ENCODE data around the gene PLEKHH1.
"Not testable (repeated sequence)": the region's sequence is repeated elsewhere in the genome, so short reads cannot be mapped to it uniquely, and the experiment has no call there.

Gene PLEKHH1

GRCh38 chr14:67622675-67623074, 89.6 kb downstream of the PLEKHH1 start:
- DNase-seq (ENCODE audit: low read depth, low spot score): peak; percentile 73

GRCh38 chr14:67623114-67623513, 90.0 kb downstream of the PLEKHH1 start:
- peak; percentile 12 for DNase-seq (ENCODE audit: low read depth, low spot score)

- not testable (repeated sequence) for DNase-seq (ENCODE audit: low read depth, low spot score)
These were observed 93.0 kb downstream of the PLEKHH1 start for GRCh38 chr14:67626131-67626530.

- DNase-seq (ENCODE audit: low read depth, low spot score): no peak
These were observed 94.4 kb downstream of the PLEKHH1 start for GRCh38 chr14:67627519-67627918.

GRCh38 chr14:67630186-67630585, 97.1 kb downstream of the PLEKHH1 start:
- no peak for DNase-seq (ENCODE audit: low read depth, low spot score)

GRCh38 chr14:67630938-67631337, 97.8 kb downstream of the PLEKHH1 start:
- no peak for DNase-seq (ENCODE audit: low read depth, low spot score)

- no peak for DNase-seq (ENCODE audit: low read depth, low spot score)
These were observed 100.5 kb downstream of the PLEKHH1 start for GRCh38 chr14:67633451-67634147.

- no peak for DNase-seq (ENCODE audit: low read depth, low spot score)
These were observed 103.3 kb downstream of the PLEKHH1 start for GRCh38 chr14:67636361-67636919.

- no peak for DNase-seq (ENCODE audit: low read depth, low spot score)
These were observed 105.6 kb downstream of the PLEKHH1 start for GRCh38 chr14:67638642-67639041.

Measured in ELF-1 (cell line).